IPS-18c (cell line): ENCODE measurements around the gene TFPI.
"Not testable (repeated sequence)": the region's sequence is repeated elsewhere in the genome, so short reads cannot be mapped to it uniquely, and the experiment has no call there.

Source experiments
- H3K4me3 ChIP-seq: 2 replicates; pipeline ENCODE4 v1.7.0; 2013; ENCODE audit warnings: low read depth, mild to moderate bottlenecking, low read length, moderate library complexity; ENCODE audit not compliant: insufficient read depth
- H3K9me3 ChIP-seq: one replicate; pipeline ENCODE4 v1.6.1; 2013; ENCODE audit warnings: mild to moderate bottlenecking, low read length, moderate library complexity; ENCODE audit not compliant: control insufficient read depth, insufficient read depth

The TFPI gene

GRCh38 chr2:187554011-187554703 lies at the start of gene TFPI:
Gene TFPI, minus strand, starts transcription at chr2:187554435. Its CDS starts 50,667 bp downstream, at chr2:187503768.
- no peak within 1 kb of the TSS for H3K4me3 ChIP-seq
- peaks cover 4% of the 10 kb centered on the region for H3K9me3 ChIP-seq

- Histone ChIP-seq H3K4me3 (no peak overlapping the region), H3K9me3 (no peaks in the 10 kb centered on the region)
Observed at GRCh38 chr2:187594801-187595200, 40.6 kb upstream of the TFPI start.

GRCh38 chr2:187593697-187594096 lies 39.5 kb upstream of the TFPI start:
- H3K9me3 ChIP-seq, result no peaks in the 10 kb centered on the region
- no peak overlapping the region for H3K4me3 ChIP-seq

- Histone ChIP-seq H3K9me3 (no peaks in the 10 kb centered on the region), H3K4me3 (no peak overlapping the region)
Observed at GRCh38 chr2:187593098-187593497, 38.9 kb upstream of the TFPI start.

GRCh38 chr2:187590175-187590574 lies 35.9 kb upstream of the TFPI start:
- Histone ChIP-seq H3K4me3 (no peak overlapping the region), H3K9me3 (no peaks in the 10 kb centered on the region)

- Histone ChIP-seq H3K9me3 (no peaks in the 10 kb centered on the region), H3K4me3 (no peak overlapping the region)
Observed at GRCh38 chr2:187586011-187586641, 31.9 kb upstream of the TFPI start.

GRCh38 chr2:187581125-187581896 lies 27.1 kb upstream of the TFPI start:
- no peak overlapping the region for H3K4me3 ChIP-seq

GRCh38 chr2:187580462-187581124 lies 26.4 kb upstream of the TFPI start:
- Histone ChIP-seq H3K4me3 (no peak overlapping the region), H3K9me3 (no peaks in the 10 kb centered on the region)

More at GRCh38 chr2:187581125-187581896, 27.1 kb upstream of the TFPI start:
- no peaks in the 10 kb centered on the region for H3K9me3 ChIP-seq

- Histone ChIP-seq H3K4me3 (no peak overlapping the region), H3K9me3 (no peaks in the 10 kb centered on the region)
Observed at GRCh38 chr2:187577310-187577709, 23.1 kb upstream of the TFPI start.

- H3K4me3 ChIP-seq, result no peak overlapping the region
- H3K9me3 ChIP-seq, result no peaks in the 10 kb centered on the region
Observed at GRCh38 chr2:187576906-187577305, 22.7 kb upstream of the TFPI start.

- no peaks in the 10 kb centered on the region for H3K9me3 ChIP-seq
- no peak overlapping the region for H3K4me3 ChIP-seq
Observed at GRCh38 chr2:187575751-187576067, 21.5 kb upstream of the TFPI start.

- no peak overlapping the region for H3K4me3 ChIP-seq
Observed at GRCh38 chr2:187574969-187575750, 20.9 kb upstream of the TFPI start.

GRCh38 chr2:187573722-187574121 lies 19.5 kb upstream of the TFPI start:
- Histone ChIP-seq H3K4me3 (no peak overlapping the region), H3K9me3 (no peaks in the 10 kb centered on the region)

More at GRCh38 chr2:187574969-187575750, 20.9 kb upstream of the TFPI start:
- H3K9me3 ChIP-seq, result no peaks in the 10 kb centered on the region

GRCh38 chr2:187571996-187572395 lies 17.8 kb upstream of the TFPI start:
- H3K4me3 ChIP-seq, H3K9me3 ChIP-seq: not testable (repeated sequence)

GRCh38 chr2:187569571-187569970 lies 15.3 kb upstream of the TFPI start:
- no peaks in the 10 kb centered on the region for H3K9me3 ChIP-seq
- H3K4me3 ChIP-seq, result no peak overlapping the region

GRCh38 chr2:187569042-187569441 lies 14.8 kb upstream of the TFPI start:
- Histone ChIP-seq H3K9me3 (no peaks in the 10 kb centered on the region), H3K4me3 (no peak overlapping the region)

- no peak overlapping the region for H3K4me3 ChIP-seq
Observed at GRCh38 chr2:187567126-187567525, 12.9 kb upstream of the TFPI start.

More at GRCh38 chr2:187567126-187567525, 12.9 kb upstream of the TFPI start:
- H3K9me3 ChIP-seq, result no peaks in the 10 kb centered on the region
